A673 (cell line): Measurements from ENCODE around the gene NXT1. TPM values are rescaled to one million over a fixed set of nuclear protein-coding genes. Genes with fewer than 3 reads are reported as not detected.

ENCODE experiments used
- Bru-seq: library from RNA; stranded (reverse); fragments of 400-500 nt; gene quantifications from one replicate; lab custom pipeline; 2021; lab: Mats Ljungman, UMichigan
- BruChase-seq, 2 experiments: library from RNA; stranded (reverse); fragments of 400-500 nt; gene quantifications; one replicate each; lab custom pipeline; 2021; lab: Mats Ljungman, UMichigan
- BruUV-seq: library from RNA; stranded (reverse); fragments of 400-500 nt; replicated peaks from 2 replicates; lab custom pipeline; 2021; lab: Mats Ljungman, UMichigan
- CTCF ChIA-PET: fragments of 300-600 bp; sonication (Branson Sonifier 250); formaldehyde crosslinking; loops from one replicate; lab custom pipeline; 2022; ENCODE audit warnings: antibody characterized with exemption; lab: Charles Lee
- POLR2A ChIA-PET: fragments of 300-600 bp; sonication (Branson Sonifier 250); formaldehyde crosslinking; loops from one replicate; lab custom pipeline; 2022; ENCODE audit warnings: antibody characterized with exemption; ENCODE audit not compliant: low non-redundant PET; lab: Charles Lee
- DNase-seq: peaks from one replicate; pipeline ENCODE4 v3.0.0-alpha.2; 2015; ENCODE audit warnings: low spot score
- H3K27ac ChIP-seq: fragments of 200-600 bp; sonication (generic); 2 replicates; pipeline ENCODE4 v1.5.1; 2016; ENCODE audit warnings: mixed run types, low read depth, mild to moderate bottlenecking, mixed read lengths, antibody characterized with exemption, low read length; ENCODE audit not compliant: poor library complexity, severe bottlenecking
- H3K27me3 ChIP-seq: fragments of 200-600 bp; sonication (generic); replicated peaks from 2 replicates; pipeline ENCODE4 v1.6.1; 2017; ENCODE audit warnings: mixed run types, low read depth, mild to moderate bottlenecking, mixed read lengths, antibody characterized with exemption, low read length; ENCODE audit not compliant: insufficient read depth, poor library complexity
- H3K36me3 ChIP-seq: fragments of 200-600 bp; sonication (generic); 2 replicates; pipeline ENCODE4 v1.6.1; 2016; ENCODE audit warnings: mixed run types, mild to moderate bottlenecking, mixed read lengths, antibody characterized with exemption, low read length; ENCODE audit not compliant: insufficient read depth, poor library complexity, severe bottlenecking
- H3K4me1 ChIP-seq: fragments of 200-600 bp; sonication (generic); 2 replicates; pipeline ENCODE4 v1.6.1; 2017; ENCODE audit warnings: mixed run types, mild to moderate bottlenecking, mixed read lengths, antibody characterized with exemption, low read length; ENCODE audit not compliant: insufficient read depth, poor library complexity, severe bottlenecking
- H3K4me3 ChIP-seq: fragments of 200-600 bp; sonication (generic); 2 replicates; pipeline ENCODE4 v1.5.1; 2016; ENCODE audit warnings: low read depth, mixed run types, mild to moderate bottlenecking, mixed read lengths, low read length; ENCODE audit not compliant: poor library complexity, severe bottlenecking
- H3K9me3 ChIP-seq: fragments of 200-600 bp; sonication (generic); 2 replicates; pipeline ENCODE4 v1.6.1; 2016; ENCODE audit warnings: mixed run types, low read depth, mild to moderate bottlenecking, mixed read lengths, antibody characterized with exemption, low read length; ENCODE audit not compliant: poor library complexity, severe bottlenecking
- EZH2 ChIP-seq: fragments of 200-600 bp; sonication (generic); IDR thresholded peaks from 2 replicates; pipeline ENCODE4 v1.6.1; 2017; ENCODE audit warnings: borderline replicate concordance, low read depth, mild to moderate bottlenecking, mixed read lengths, antibody characterized with exemption, low read length; ENCODE audit not compliant: poor library complexity, severe bottlenecking
- intact Hi-C: fragments of 100-400 bp; cut with micrococcal nuclease; formaldehyde crosslinking; loops from one replicate; pipeline ENCODE4 v1.10.0; 2022; ENCODE audit not compliant: unreplicated experiment
- long read RNA-seq: library from polyadenylated mRNA; stranded (forward); transcript quantifications from one replicate; pipeline ENCODE4 v2.0.0, GENCODE V29; 2022
- total RNA-seq: library from RNA; stranded (reverse); gene quantifications from 2 replicates; pipeline ENCODE4 v1.2.3, GENCODE V29; 2021
- TF ChIP-seq, protein P1 (sequence below): fragments of 300-800, 200-600 bp; sonication (generic); conservative IDR thresholded peaks from 2 replicates; pipeline ENCODE4 v1.5.1; 2017; ENCODE audit warnings: low read depth, mild to moderate bottlenecking, antibody characterized with exemption, low read length, moderate library complexity, mixed read lengths

Gene NXT1
- total RNA-seq, result 32.1 and 34.4 TPM in 2 replicates
- percentile 87 among the genes with signal in this experiment for Bru-seq, nascent RNA
- BruChase-seq, experiment 1, labeled RNA remaining after a 2-hour chase, result percentile 70 among the genes with signal in this experiment
- BruChase-seq, experiment 2, labeled RNA remaining after a 6-hour chase, result percentile 49 among the genes with signal in this experiment
- long read RNA-seq, transcript NXT1-201 (2 exons, 1,123 nt), result major isoform, 95 of 130 reads
- long read RNA-seq, partial matches to known transcripts, result 0 of 130 reads
- long read RNA-seq, other reads (novel, unspliced or antisense), result 35 of 130 reads

DNA sequence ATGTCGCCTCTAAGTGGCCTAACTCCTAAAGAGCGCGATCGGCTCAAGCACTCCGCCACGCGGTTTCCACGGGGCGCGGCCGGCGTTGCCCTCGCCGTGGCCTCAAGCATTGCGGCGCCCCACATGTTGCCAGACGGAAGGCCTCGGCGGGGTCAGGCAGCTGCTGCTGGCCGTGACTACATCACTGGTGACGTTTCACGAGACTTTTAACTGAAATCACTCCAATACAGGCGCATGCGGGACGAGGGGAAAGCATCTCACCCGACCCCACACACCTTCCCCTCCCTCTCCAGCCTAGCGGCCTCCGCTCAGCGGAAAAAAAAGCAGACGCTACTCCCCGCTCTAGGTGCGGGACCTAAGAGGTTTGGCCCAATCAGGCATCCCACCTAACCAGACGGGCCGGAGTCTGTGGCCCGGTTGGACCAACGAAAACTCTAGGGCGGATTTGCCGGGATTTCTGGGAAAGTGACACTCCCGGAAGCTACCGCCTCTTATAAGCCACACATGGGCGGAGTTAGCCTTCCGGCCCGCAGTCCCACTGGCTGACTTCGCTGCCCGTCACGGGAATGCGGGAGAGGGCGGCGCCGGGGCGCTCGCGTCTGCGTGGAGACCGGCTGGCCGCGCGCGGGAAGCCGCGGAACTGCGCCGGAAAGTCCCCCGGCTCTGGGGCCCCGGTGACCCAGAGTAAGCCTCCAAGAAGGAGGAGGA, at the start of gene NXT1:
Gene NXT1 (plus strand): TSS at position 596 of the 708 bp plus-strand sequence. CDS start 3,251 bp downstream, outside the sequence.
- H3K4me3 ChIP-seq, result peak within 1 kb of the TSS; percentile 96
- intact Hi-C loops, result loop anchor here (10.0 kb wide), 1 partner anchor 1836 kb away; the partner anchor contains the start of gene NKX2-2
- peak; percentile 98 for DNase-seq
- CTCF ChIA-PET, result interaction anchor here (0.6 to 2.5 kb wide), 5 partner anchors 8 to 658 kb away, joined by 4 to 12 read pairs (median 6); partner anchors contain the start of gene NAPB
- peaks cover 19% of the 10 kb centered on the region for H3K36me3 ChIP-seq
- BruUV-seq, result TSS peak; percentile 71
- H3K9me3 ChIP-seq, result no peaks in the 10 kb centered on the region
- H3K27ac ChIP-seq, result peak within 1 kb of the TSS; percentile 88
- POLR2A ChIA-PET, result interaction anchor here (1.0 to 1.7 kb wide), 2 partner anchors 8 to 10 kb away, joined by 5 to 6 read pairs; no protein-coding TSS in a partner anchor
- TF ChIP-seq, protein P1, sequence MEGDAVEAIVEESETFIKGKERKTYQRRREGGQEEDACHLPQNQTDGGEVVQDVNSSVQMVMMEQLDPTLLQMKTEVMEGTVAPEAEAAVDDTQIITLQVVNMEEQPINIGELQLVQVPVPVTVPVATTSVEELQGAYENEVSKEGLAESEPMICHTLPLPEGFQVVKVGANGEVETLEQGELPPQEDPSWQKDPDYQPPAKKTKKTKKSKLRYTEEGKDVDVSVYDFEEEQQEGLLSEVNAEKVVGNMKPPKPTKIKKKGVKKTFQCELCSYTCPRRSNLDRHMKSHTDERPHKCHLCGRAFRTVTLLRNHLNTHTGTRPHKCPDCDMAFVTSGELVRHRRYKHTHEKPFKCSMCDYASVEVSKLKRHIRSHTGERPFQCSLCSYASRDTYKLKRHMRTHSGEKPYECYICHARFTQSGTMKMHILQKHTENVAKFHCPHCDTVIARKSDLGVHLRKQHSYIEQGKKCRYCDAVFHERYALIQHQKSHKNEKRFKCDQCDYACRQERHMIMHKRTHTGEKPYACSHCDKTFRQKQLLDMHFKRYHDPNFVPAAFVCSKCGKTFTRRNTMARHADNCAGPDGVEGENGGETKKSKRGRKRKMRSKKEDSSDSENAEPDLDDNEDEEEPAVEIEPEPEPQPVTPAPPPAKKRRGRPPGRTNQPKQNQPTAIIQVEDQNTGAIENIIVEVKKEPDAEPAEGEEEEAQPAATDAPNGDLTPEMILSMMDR, result no peak
- no peak for TF ChIP-seq EZH2
- no peaks in the 10 kb centered on the region for H3K27me3 ChIP-seq
- peaks cover 10% of the 10 kb centered on the region for H3K4me1 ChIP-seq

DNA sequence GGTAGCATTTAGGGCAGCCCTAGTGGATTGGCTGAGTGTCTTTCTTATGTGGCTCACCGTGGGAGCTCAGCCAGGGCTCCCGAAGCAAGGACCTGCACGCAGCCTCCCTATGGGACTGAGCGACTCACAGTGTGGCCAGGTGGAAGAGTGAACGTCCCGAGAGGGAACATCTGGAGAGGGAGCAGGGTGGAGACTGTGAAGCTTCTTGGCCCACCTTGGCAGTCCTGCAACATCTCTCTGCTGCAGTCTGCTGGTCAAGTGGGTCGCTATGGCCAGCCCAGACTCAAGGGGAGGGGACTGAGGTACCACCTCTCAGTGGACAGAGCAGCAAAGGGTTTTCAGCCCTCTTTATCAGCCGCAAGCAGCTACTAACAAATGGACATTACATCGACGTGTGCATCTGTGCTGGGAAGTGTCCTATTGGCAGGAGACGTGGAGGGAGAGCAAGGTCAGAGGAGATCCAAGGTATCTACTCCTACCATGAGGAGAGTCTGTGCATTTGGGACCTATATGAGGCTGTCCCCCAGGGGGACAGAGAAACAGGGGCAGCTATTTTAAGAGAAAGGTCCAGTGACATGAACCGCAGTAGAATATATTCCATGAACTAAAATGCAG, 49.0 kb upstream of the NXT1 start:
- Histone ChIP-seq H3K4me3 (no peak overlapping the region), H3K9me3 (no peaks in the 10 kb centered on the region), H3K27ac (no peak overlapping the region), H3K4me1 (no peaks in the 10 kb centered on the region), H3K36me3 (no peaks in the 10 kb centered on the region), H3K27me3 (no peaks in the 10 kb centered on the region)
- CTCF ChIA-PET, result no interaction called here
- intact Hi-C loops, result no loop called here
- TF ChIP-seq, protein P1, result no peak
- no peak for TF ChIP-seq EZH2
- POLR2A ChIA-PET, result no interaction called here
- no TSS peak for BruUV-seq
- DNase-seq, result no peak

DNA sequence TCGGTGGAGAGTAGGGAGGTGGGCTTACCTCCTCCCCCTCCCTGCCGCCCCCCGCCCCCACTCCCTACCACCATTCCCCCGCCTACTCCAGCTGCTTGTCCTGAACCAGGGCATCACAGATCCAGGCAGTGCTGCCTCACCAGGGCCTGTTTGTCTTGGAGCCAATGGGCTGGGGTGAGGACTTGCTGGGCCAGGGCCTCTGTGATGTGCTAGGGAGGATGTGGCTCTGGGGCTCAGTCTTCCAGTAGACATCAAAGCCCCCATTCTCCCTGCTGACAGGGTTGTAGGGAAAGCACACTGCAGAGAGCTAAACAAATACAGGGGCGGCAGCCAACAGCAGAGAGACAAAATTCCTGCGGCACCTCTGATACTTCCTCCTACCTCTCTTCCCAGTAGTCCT, 48.2 kb upstream of the NXT1 start:
- intact Hi-C loops, result no loop called here
- Histone ChIP-seq H3K36me3 (no peaks in the 10 kb centered on the region), H3K4me1 (no peaks in the 10 kb centered on the region), H3K4me3 (no peak overlapping the region), H3K27ac (no peak overlapping the region), H3K9me3 (no peaks in the 10 kb centered on the region), H3K27me3 (no peaks in the 10 kb centered on the region)
- TF ChIP-seq, protein P1, result no peak
- no peak for TF ChIP-seq EZH2
- POLR2A ChIA-PET, result no interaction called here
- BruUV-seq, result no TSS peak
- CTCF ChIA-PET, result no interaction called here
- no peak for DNase-seq
